Measurements from ENCODE around the gene DHRS7B.

The DHRS7B gene

DNA sequence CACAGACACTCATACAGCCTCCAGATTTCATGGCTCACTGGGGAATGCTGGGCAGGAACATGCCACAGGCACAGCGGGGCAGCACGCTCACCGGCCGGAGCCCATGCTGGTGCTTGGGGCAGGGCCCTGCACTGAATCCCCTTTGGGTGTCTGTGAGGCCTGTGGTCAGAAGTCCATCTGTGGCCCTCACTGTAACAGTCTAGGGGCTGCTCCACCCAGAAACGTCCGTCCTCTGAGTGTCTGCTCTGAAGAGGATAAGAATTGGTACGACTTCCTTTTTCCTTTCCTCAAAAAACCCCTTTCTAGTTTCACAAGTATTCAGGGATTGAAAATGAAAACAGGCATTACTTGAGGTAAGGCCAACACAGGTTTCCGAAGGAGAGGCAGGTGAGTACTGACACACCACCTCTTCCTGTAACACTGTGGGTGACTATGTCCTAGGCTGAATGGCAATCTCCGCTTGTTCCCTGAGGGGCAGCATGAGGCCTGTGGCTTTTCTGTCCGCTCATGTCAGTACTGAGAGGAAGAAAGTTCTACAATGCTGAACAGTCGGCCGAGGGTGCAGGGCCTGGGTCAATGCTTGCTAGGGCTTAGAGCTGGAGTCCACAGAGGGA is 44.7 kb downstream of the DHRS7B start:
- TF ChIP-seq POLR2A (IDR thresholded peaks at IDR 0.05; ENCODE audit: low read depth, low read length) = no peak
- DNase-seq (ENCODE audit: insufficient read length, low spot score) (no peak), FAIRE-seq (no peak)

DNA sequence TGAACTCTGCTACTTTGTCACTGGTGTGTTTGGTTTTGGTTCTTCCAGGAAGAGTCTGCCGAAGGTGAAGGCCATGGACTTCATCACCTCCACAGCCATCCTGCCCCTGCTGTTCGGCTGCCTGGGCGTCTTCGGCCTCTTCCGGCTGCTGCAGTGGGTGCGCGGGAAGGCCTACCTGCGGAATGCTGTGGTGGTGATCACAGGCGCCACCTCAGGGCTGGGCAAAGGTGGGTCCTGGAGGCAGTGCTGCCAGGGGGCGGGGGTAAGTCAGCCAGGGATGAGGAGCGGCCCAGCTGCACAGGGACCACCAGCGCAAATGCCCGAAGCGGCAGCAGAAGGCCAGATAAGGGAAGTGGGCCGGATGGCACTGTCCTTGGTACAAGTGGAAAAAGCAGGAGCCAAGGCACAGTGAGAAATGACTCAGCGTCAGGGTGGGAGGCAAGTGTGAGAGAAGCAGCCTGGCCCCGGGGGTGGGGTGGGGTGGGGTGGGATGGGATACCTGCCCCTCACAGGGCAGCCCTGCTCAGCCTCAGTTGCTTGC is 45.3 kb downstream of the DHRS7B start:
- FAIRE-seq (no peak), DNase-seq (ENCODE audit: insufficient read length, low spot score) (no peak)
- no peak for TF ChIP-seq POLR2A (IDR thresholded peaks at IDR 0.05; ENCODE audit: low read depth, low read length)

DNA sequence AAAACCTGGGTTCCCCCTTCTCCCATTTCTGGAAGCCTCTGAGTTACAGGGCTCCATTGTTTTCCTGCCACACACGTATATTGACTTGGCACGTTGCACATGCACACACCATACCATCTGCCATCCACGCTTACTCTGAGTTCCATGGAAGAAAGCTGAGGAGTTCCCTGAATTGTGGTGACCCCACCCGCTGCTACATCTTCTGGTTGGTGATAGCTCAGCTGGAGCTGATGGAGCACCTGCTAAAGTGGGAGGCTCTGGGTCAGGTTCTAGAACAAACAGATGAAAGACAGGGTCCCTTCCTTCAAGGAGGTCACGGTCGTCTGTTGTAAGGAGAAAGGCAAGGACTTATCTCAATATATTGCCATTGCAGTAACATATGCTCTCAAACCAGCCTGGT is 46.1 kb downstream of the DHRS7B start:
- no peak for TF ChIP-seq POLR2A (IDR thresholded peaks at IDR 0.05; ENCODE audit: low read depth, low read length)
- DNase-seq (ENCODE audit: insufficient read length, low spot score) (no peak), FAIRE-seq (no peak)

DNA sequence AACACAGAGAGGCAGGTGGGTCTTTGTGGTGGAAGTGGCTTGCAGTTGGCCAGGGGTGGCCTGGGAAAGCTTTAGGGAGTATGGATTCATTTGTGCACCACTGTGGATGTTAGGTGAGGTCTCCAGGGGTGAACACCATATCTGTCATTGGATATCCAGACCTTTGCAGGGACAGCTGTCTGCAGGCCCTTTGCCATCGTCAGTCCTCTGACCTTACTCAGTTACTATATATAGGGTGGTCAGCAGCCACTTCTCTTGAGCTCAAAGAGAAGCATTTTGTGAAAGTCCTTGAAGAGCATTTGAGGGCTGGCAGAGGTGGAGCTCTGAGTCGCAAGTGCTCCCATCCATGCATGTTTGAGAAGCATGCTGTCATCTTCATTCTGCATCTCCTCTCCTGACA is 46.8 kb downstream of the DHRS7B start:
- DNase-seq (ENCODE audit: insufficient read length, low spot score) (no peak), FAIRE-seq (no peak)
- TF ChIP-seq POLR2A (IDR thresholded peaks at IDR 0.05; ENCODE audit: low read depth, low read length) = no peak

DNA sequence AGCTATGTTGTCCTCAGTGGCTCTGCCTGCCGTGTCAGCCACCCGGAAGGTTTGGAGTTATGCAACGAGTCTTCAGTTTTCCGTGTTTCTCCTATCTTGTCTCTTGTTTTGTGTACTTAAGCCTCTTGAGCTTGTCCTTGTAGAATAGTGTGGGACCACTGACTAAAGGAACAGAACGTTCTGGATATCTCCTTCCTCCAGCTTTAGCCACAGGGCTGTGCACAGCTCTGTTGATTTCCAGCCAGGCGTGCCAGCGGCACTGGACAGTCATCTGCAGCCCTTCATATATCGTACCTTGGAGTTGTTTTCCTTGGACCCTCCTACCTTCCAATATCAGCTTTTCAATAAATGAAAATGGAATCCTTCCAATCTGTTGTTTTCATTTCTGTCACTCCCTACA is 47.4 kb downstream of the DHRS7B start:
- no peak for TF ChIP-seq POLR2A (IDR thresholded peaks at IDR 0.05; ENCODE audit: low read depth, low read length)

DNA sequence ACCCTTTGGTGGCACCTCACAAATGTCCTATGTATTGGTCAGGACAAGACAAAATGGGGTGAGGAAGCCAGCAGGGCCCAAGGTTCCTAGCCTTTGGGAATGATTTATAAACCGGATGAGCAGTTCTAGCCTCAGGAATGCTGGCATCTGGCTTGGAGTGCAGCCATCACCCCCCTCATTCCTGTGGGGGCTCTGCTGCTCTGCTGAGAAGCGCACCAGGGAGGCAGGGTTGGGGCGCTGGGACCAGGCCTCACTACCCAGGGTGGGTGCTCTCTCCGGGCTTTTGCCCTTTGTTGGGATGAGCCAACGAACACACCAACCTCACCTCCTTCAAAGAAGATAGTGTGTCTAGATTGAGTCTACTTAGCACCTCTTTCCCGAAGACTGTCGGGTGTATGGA is 47.9 kb downstream of the DHRS7B start:
- FAIRE-seq = no peak
- TF ChIP-seq POLR2A (IDR thresholded peaks at IDR 0.05; ENCODE audit: low read depth, low read length) = no peak
- no peak for DNase-seq (ENCODE audit: insufficient read length, low spot score)

More for the DNA sequence above, 47.4 kb downstream of the DHRS7B start:
- DNase-seq (ENCODE audit: insufficient read length, low spot score) = no peak
- FAIRE-seq = no peak

DNA sequence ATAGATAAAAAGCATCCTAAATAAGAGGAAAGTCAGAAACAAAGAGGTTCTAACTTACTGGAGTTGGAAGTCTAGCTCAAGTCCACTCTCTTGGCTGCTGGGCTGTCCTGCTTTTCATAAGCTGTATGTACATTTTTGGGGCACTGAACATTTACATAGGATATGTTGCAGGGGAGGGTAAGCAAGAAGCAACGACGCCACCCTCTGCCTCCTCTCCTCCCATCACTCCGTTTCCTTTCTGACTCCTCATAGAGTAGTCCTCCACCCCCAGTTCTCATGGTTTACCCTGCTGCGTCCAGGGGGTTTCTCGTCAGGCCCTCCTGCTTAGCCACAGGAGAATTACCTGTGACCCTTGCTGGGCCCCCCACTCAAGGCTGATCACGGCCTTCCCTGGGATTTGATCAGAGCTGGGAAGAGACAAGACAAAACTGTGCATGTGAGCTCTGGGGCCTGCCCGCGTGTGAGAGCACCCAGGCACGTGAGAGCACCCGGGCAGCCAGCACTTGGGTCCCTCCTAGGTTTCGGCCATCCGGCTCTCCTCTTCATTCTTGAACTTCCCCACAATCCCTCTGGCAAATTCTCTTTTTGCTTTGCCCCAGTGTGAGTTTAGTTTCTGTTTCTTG is 50.1 kb downstream of the DHRS7B start:
- FAIRE-seq (no peak), DNase-seq (ENCODE audit: insufficient read length, low spot score) (no peak)
- TF ChIP-seq POLR2A (IDR thresholded peaks at IDR 0.05; ENCODE audit: low read depth, low read length) = no peak

DNA sequence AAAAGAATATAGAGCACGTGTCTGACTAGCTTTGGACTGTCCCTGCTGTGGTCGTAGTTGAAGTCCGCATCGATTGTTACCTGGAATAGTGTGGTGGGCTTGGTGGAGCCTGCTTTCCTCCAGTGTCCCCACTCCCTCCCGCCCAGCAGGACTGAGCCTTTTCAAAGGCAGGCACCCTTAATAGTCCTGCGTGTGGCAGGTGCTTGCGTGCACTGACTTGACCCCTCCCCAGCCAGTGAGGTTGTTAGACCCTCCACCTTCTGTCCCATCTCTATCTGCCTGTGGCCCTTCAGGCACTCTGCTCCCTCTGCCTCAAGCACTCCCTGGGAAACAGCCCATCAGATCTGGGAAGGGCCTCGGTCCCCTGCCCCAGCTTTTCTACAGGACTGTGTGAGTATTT is 50.6 kb downstream of the DHRS7B start:
- no peak for DNase-seq (ENCODE audit: insufficient read length, low spot score)
- no peak for FAIRE-seq
- TF ChIP-seq POLR2A (IDR thresholded peaks at IDR 0.05; ENCODE audit: low read depth, low read length) = no peak

DNA sequence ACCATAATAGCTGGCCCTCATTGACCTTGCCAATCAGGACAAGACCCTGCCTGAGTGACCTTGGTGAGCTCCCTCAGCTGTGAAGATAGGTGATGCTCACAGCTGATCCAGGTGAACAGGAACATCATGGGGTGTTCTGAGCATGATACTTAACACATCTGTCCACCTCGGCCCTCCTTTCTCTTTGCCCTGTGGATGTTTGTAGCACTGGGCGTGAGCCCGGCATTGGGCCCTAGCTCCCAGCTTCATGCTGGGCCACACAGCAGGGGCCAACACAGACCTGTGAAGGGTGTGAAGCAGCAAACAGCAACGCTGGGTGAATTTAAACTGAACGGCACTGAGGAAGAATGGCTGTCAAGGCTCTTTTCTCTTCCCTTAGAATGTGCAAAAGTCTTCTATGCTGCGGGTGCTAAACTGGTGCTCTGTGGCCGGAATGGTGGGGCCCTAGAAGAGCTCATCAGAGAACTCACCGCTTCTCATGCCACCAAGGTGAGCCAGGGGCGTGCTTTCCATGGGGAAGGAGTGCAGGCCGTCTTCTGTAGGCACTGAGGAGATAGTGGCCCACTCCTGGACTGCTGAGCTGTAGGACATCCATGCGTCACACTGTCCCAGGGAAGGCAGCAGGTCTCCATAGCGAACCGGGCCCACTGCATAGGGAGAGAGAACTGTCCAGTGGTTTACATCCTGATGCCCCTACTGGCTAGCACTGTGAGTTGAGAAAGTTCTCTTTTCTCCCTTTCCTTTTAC is 51.3 kb downstream of the DHRS7B start:
- no peak for TF ChIP-seq POLR2A (IDR thresholded peaks at IDR 0.05; ENCODE audit: low read depth, low read length)
- no peak for DNase-seq (ENCODE audit: insufficient read length, low spot score)
- no peak for FAIRE-seq

DNA sequence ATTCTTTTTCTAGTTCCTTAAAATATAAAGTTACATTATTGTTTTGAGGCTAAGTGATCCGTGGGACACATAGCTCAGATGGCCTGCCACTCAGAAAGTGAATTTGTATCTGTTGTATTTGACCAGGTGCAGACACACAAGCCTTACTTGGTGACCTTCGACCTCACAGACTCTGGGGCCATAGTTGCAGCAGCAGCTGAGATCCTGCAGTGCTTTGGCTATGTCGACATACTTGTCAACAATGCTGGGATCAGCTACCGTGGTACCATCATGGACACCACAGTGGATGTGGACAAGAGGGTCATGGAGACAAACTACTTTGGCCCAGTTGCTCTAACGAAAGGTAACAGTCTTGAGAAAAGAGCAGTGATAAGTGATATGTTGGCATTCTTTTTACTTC is 56.7 kb downstream of the DHRS7B start:
- no peak for TF ChIP-seq POLR2A (IDR thresholded peaks at IDR 0.05; ENCODE audit: low read depth, low read length)
- FAIRE-seq = no peak
- DNase-seq (ENCODE audit: insufficient read length, low spot score) = no peak

DNA sequence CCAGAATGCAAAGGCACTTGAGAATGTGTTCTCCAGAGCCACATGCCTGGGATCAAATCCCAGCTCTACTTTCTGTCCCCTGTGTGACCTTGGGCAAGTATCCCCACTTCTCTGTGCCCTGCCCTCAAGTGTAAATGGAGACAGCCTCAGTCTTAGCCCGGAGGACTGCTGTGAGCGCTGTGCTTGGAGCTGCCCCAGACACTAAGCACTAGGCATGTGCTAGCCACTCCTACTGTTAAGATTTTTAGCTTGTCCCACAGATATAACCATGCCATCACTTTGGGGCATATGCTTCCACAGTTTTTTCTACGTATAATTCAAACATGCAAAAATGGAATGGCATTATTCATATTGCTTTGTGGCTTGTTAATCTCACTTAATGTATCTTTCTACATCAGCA is 57.8 kb downstream of the DHRS7B start:
- DNase-seq (ENCODE audit: insufficient read length, low spot score) (no peak), FAIRE-seq (no peak)
- TF ChIP-seq POLR2A (IDR thresholded peaks at IDR 0.05; ENCODE audit: low read depth, low read length) = no peak

DNA sequence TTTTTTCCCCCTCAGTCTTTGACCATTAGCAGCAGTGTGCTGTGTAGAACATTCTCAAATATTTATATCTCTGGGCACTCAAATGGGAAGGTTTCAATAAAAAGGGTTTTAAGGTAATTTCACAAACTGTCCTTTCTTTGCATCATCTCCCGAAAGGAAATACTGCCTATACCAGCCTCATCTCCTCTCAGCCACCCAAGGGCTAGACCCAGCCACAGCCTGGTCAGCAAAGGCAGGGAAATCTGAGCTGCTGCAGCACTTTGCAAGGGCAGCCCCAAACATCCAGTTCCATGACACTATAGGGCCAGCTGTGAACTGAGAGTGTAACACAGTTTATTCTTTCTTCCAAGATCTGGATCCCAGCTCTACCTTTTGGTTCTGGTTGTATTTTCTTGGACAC is 58.3 kb downstream of the DHRS7B start:
- DNase-seq (ENCODE audit: insufficient read length, low spot score) = no peak
- FAIRE-seq = no peak
- no peak for TF ChIP-seq POLR2A (IDR thresholded peaks at IDR 0.05; ENCODE audit: low read depth, low read length)

DNA sequence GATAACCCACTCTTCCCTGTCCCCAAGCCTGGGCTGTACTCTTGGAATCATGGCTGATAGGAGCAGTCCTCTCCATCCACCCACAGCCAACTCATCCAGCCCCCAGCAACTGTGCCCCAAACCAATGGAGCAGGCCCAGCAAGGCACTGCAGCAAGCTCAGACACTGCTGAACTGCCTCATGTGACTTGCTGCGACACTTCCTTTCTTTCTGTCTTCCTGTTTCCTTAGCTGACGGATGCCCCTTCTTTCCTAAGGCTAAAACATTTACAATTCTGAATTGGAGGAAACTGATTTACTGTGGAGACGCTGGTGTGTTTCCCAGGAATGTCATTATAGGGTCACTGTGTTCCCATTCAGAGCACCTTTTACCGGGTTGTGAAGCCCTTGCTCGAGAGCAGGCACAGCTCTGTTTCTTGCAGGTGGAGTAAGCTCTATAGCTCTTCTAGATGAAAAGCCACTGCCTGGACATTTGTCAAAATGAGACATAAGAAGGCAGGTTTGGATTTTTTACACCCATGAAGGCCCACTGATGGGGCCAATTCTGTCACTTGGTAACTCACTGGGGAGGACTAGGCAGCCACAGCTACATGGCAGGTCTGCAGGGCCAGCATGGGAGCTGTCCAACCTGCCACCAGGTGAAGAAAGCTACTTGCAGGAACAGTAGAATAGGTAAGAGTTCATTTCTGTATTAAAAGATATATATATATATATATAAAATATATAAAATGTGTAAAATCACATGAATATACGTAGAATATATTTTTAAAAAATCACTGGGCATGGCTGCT is 59.8 kb downstream of the DHRS7B start:
- DNase-seq (ENCODE audit: insufficient read length, low spot score) (no peak), FAIRE-seq (no peak)

DNA sequence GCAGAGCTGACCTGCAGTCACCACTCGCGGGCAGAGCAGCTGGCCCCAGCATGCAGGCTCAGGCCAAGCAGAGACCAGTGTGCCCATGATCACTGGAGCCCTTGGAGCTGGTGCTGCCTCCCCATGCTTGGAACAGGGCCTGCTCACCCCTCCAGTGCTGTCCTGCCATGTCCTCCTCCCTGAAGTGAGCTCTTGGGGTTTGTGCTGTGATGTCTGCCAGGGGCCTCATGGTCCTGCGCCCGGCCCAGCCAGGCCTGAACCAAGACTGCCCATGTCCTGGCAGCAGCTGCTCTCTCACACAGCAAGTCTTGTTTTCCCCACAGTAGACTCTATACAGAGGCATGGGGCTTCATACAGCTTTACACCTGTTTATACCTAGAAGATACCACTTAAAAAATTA is 62.6 kb downstream of the DHRS7B start:
- no peak for TF ChIP-seq POLR2A (IDR thresholded peaks at IDR 0.05; ENCODE audit: low read depth, low read length)
- FAIRE-seq = no peak

More for the DNA sequence above, 59.8 kb downstream of the DHRS7B start:
- no peak for TF ChIP-seq POLR2A (IDR thresholded peaks at IDR 0.05; ENCODE audit: low read depth, low read length)

More for the DNA sequence above, 62.6 kb downstream of the DHRS7B start:
- no peak for DNase-seq (ENCODE audit: insufficient read length, low spot score)

All from H54 (cell line).